Neural cell (in vitro differentiated cells): ENCODE measurements around the gene LEF1. TPM values are rescaled to one million over a fixed set of nuclear protein-coding genes. Genes with fewer than 3 reads are reported as not detected.

ENCODE experiments used
- H2AFZ ChIP-seq: fragments of 200-600, 300-800 bp; sonication (generic), shearing (Covaris generic); 2 replicates; pipeline ENCODE4 v1.6.0; 2014; ENCODE audit warnings: low read depth, mild to moderate bottlenecking, antibody characterized with exemption, low read length, moderate library complexity
- H3F3A ChIP-seq: fragments of 200-600 bp; shearing (Covaris generic); 2 replicates; pipeline ENCODE4 v1.6.1; 2016; ENCODE audit warnings: mild to moderate bottlenecking, moderate library complexity, mixed read lengths, antibody characterized with exemption, low read length; ENCODE audit not compliant: insufficient read depth, poor library complexity, severe bottlenecking
- H3K27ac ChIP-seq: fragments of 200-600, 300-800 bp; sonication (generic), shearing (Covaris generic); 2 replicates; pipeline ENCODE4 v1.5.1; 2014; ENCODE audit warnings: mild to moderate bottlenecking, low read length, moderate library complexity
- H3K27me3 ChIP-seq: fragments of 300-800, 200-600 bp; sonication (generic), shearing (Covaris generic); 2 replicates; pipeline ENCODE4 v1.6.0; 2014; ENCODE audit warnings: mild to moderate bottlenecking, low read depth, low read length, moderate library complexity; ENCODE audit not compliant: insufficient read depth
- H3K36me3 ChIP-seq: fragments of 300-800, 200-600 bp; sonication (generic), shearing (Covaris generic); 2 replicates; pipeline ENCODE4 v1.5.1; 2014; ENCODE audit warnings: mild to moderate bottlenecking, antibody characterized with exemption, low read length, moderate library complexity; ENCODE audit not compliant: insufficient read depth
- H3K4me2 ChIP-seq: fragments of 300-800, 200-600 bp; sonication (generic), shearing (Covaris generic); 2 replicates; pipeline ENCODE4 v1.6.0; 2014; ENCODE audit warnings: mild to moderate bottlenecking, low read length
- H3K4me3 ChIP-seq: fragments of 300-800, 200-600 bp; sonication (generic), shearing (Covaris generic); 2 replicates; pipeline ENCODE4 v1.5.1; 2014; ENCODE audit warnings: mild to moderate bottlenecking, low read length, moderate library complexity
- H3K79me2 ChIP-seq: fragments of 200-600 bp; shearing (Covaris generic); replicated peaks from 2 replicates; pipeline ENCODE4 v1.6.0; 2014; ENCODE audit warnings: mild to moderate bottlenecking, low read length, moderate library complexity; ENCODE audit not compliant: insufficient read depth
- H3K9ac ChIP-seq: fragments of 300-800, 200-600 bp; sonication (generic), shearing (Covaris generic); 2 replicates; pipeline ENCODE4 v1.6.1; 2016; ENCODE audit warnings: mild to moderate bottlenecking, low read length, mixed read lengths
- H3K9me2 ChIP-seq: fragments of 200-600 bp; shearing (Covaris generic); 2 replicates; pipeline ENCODE4 v1.6.1; 2016; ENCODE audit warnings: mild to moderate bottlenecking, low read length, mixed read lengths; ENCODE audit not compliant: insufficient read depth
- H3K9me3 ChIP-seq: fragments of 200-600, 300-800 bp; sonication (generic), shearing (Covaris generic); 2 replicates; pipeline ENCODE4 v1.6.1; 2016; ENCODE audit warnings: mild to moderate bottlenecking, mixed run types, low read length, moderate library complexity, mixed read lengths
- H4K20me1 ChIP-seq: fragments of 200-600 bp; shearing (Covaris generic); 2 replicates; pipeline ENCODE4 v1.6.1; 2016; ENCODE audit warnings: mild to moderate bottlenecking, mixed run types; ENCODE audit not compliant: insufficient read depth
- CTCF ChIP-seq: fragments of 450-650 bp; IDR thresholded peaks from 2 replicates; pipeline ENCODE4 v1.5.1; 2014; ENCODE audit warnings: antibody characterized with exemption, mild to moderate bottlenecking, moderate library complexity; ENCODE audit not compliant: poor library complexity, severe bottlenecking
- EZH2 ChIP-seq: fragments of 200-600, 300-800 bp; shearing (Covaris generic), sonication (generic); IDR thresholded peaks from 2 replicates; pipeline ENCODE4 v1.6.1; 2014; ENCODE audit warnings: antibody characterized with exemption, low read length, borderline replicate concordance, mild to moderate bottlenecking; ENCODE audit not compliant: insufficient read depth, poor library complexity, severe bottlenecking
- MXI1 ChIP-seq: fragments of 450-650 bp; conservative IDR thresholded peaks from 2 replicates; pipeline ENCODE4 v1.6.1; 2014; ENCODE audit warnings: antibody characterized with exemption, mild to moderate bottlenecking; ENCODE audit not compliant: poor library complexity, severe bottlenecking
- POLR2AphosphoS5 ChIP-seq: IDR thresholded peaks from 2 replicates; pipeline ENCODE4 v1.6.1; 2012
- RAD21 ChIP-seq: fragments of 450-650 bp; conservative IDR thresholded peaks from 2 replicates; pipeline ENCODE4 v1.6.1; 2014; ENCODE audit warnings: antibody characterized with exemption, mild to moderate bottlenecking, moderate library complexity
- REST ChIP-seq: IDR thresholded peaks from 2 replicates; pipeline ENCODE4 v1.6.1; 2012; ENCODE audit warnings: borderline replicate concordance
- SMC3 ChIP-seq: fragments of 450-650 bp; conservative IDR thresholded peaks from 2 replicates; pipeline ENCODE4 v1.6.1; 2014; ENCODE audit warnings: antibody characterized with exemption, mild to moderate bottlenecking, moderate library complexity; ENCODE audit not compliant: poor library complexity
- TAF1 ChIP-seq: IDR thresholded peaks from 2 replicates; pipeline ENCODE4 v1.6.1; 2012; ENCODE audit warnings: low read depth
- polyA plus RNA-seq: library from polyadenylated mRNA; depleted of rRNA; stranded (reverse); fragments of >200 nt; gene quantifications from 2 replicates; pipeline ENCODE4 v1.2.3, GENCODE V29; 2014

Gene LEF1
- polyA plus RNA-seq, 1 donor from 2014 or later = 0.78 TPM

- no peaks in the 10 kb centered on the region for H3K9me3 ChIP-seq
- H3K27me3 ChIP-seq = peaks cover 50% of the 10 kb centered on the region
- no peak overlapping the region for H2AFZ ChIP-seq
- H3K4me3 ChIP-seq = no peak overlapping the region
- H3K9ac ChIP-seq = no peak overlapping the region
- H3K4me2 ChIP-seq = no peak overlapping the region
- H3K36me3 ChIP-seq = no peaks in the 10 kb centered on the region
- no peaks in the 10 kb centered on the region for H3K79me2 ChIP-seq
- peaks cover 3% of the 10 kb centered on the region for H3F3A ChIP-seq
- H3K9me2 ChIP-seq = no peaks in the 10 kb centered on the region
- H3K27ac ChIP-seq = no peak overlapping the region
- H4K20me1 ChIP-seq = no peaks in the 10 kb centered on the region
- TF ChIP-seq MXI1 (no peak), REST (no peak), TAF1 (no peak), SMC3 (no peak), RAD21 (no peak), POLR2AphosphoS5 (no peak), EZH2 (no peak), CTCF (no peak)
Measured at GRCh38 chr4:108174856-108175255, 6.1 kb upstream of the LEF1 start.

GRCh38 chr4:108173599-108174057, 4.9 kb upstream of the LEF1 start:
- H3K36me3 ChIP-seq = no peaks in the 10 kb centered on the region
- H4K20me1 ChIP-seq = no peaks in the 10 kb centered on the region
- peak overlapping the region; percentile 71 for H3K4me3 ChIP-seq
- peak overlapping the region; percentile 8 for H3K4me2 ChIP-seq
- no peak overlapping the region for H3K9ac ChIP-seq
- H3K9me2 ChIP-seq = no peaks in the 10 kb centered on the region
- no peaks in the 10 kb centered on the region for H3K79me2 ChIP-seq
- no peak overlapping the region for H3K27ac ChIP-seq
- no peaks in the 10 kb centered on the region for H3K9me3 ChIP-seq
- no peak overlapping the region for H2AFZ ChIP-seq
- peaks cover 3% of the 10 kb centered on the region for H3F3A ChIP-seq
- TF ChIP-seq TAF1 (no peak), MXI1 (no peak), SMC3 (no peak), POLR2AphosphoS5 (no peak), EZH2 (no peak)
- peaks cover 62% of the 10 kb centered on the region for H3K27me3 ChIP-seq
